Activated CD4-positive, alpha-beta T cell treated with anti-CD3 and anti-CD28 coated beads for 24 hours (primary cell): ENCODE measurements around the gene RCAN2.

Source experiments
- DNase-seq, 2 donors: peaks; one replicate each; pipeline ENCODE4 v3.0.0-alpha.2; 2020; ENCODE audit warnings: low read depth in 2 of 2

Gene RCAN2

DNA sequence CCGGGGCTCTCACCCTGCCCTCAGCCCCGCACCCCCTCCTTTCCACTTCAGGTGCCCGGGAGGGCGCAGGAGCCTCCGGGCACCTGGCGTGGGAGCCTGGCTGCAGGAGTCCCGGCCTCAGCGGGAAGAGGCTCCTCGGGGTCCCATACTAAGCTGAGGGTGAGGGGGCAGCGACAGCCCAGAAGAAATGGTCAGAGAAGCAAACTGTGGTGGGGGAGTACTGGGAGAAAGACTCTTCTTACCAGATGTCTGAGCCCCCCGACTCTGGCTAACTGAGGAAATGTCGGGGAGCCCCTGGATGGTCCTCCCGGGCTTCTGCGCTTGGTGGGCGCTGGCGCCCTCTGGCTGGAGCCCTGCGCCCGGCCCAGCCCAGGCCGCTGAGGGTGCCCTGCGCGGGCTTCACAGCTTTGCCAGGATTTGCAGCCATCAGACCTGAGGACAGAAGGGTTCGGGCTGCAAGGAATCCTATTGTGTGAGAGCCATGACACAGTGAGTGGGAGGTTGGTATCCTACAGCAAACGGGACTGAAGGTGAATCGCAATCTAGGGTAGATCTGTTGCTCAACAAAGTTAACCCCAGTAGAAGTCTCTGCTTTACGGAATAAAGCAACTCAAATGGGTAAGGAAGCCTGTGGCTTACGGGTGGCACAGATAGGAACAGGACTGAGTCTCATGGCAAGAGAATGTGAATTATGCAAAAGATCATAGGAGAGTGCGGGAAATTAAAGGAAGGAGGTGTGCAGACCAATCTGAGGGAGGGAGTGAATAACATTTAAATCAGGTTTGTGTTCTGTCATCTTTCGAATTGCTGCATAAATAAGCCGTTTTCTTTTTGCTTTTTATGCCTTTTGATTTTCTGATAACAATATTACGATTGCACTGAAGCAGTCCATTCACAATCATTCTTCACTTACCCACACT, 639 bp upstream of the RCAN2 start:
- DNase-seq, result no peak

- DNase-seq, result no peak
Measured at GRCh38 chr6:46490425-46491200, 636 bp downstream of the RCAN2 start.

DNA sequence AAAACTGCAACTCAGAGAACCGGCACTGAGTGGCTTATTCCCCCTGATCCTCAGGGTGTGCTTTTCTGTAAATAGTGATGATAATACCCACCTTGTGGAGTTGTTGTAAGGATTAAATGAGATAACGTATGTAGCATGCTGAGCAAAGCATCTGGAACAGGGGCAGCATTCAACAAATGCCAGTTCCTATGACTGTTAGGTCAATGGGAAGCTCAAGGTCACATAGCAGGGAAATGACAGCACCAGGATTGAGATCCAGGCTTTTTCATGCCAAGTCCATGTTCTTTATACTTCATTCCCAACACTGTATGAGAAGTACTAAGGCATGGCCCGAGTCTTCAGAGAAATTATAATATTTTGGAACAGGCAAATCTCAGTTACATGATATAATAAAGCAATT, 5.1 kb downstream of the RCAN2 start:
- DNase-seq, result no peak

DNA sequence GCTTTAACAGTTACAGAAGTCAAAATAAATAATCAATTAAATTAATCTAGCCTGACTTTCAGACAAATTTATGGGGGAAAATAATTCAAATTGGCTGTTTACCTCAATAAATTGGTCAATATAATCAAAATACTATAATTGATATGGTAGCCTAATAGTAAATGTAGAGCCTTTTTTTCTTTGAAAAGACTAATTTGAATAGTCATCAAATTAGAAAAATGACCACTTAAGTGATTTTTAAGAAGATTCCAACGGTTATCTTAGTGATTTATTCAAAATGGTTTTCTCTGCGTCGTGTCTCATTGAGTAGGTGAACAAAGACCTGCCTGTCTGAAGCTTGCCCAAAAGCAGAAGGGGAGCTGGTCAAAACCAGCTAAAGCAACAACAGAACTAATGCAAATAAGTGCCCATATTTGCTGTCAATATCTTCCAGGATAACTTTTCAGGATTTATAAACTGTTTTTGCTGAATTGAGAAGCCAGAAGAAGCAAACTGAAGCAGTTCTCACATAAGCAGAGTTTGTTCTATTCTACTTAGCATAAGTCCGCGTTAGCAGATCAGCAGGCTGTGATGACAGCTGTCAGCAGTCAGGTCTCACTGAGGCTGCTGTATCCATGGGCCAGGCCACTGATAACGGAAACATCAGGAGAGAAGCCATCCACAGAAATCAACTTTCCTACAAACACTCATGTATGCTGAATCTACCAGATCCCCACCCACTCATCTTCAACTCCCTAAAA, 7.0 kb downstream of the RCAN2 start:
- no peak for DNase-seq

DNA sequence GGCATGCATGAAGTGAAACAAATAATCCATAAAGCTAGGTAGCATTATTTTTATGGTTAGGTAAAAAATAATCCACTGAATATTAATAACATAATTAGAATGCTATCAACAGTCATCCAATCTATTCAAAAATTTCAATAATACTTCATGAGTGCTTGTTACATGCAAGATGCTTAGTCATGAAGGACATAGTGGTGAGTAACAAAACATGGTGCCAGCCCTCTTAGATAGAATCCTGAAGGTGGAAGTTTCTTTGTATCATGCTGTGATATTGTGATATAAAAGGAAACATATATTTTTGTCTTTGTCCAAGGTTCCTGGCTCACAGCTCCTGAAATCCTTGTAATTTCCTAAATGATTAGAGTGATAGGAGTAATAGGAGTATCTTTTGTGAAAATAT, 14.9 kb downstream of the RCAN2 start:
- no peak for DNase-seq

- no peak for DNase-seq
Measured at GRCh38 chr6:46473881-46474280, 17.4 kb downstream of the RCAN2 start.

- DNase-seq, result no peak
Measured at GRCh38 chr6:46472243-46472642, 19.0 kb downstream of the RCAN2 start.

- DNase-seq, result no peak
Measured at GRCh38 chr6:46469021-46469420, 22.2 kb downstream of the RCAN2 start.

GRCh38 chr6:46468403-46469010, 22.7 kb downstream of the RCAN2 start:
- DNase-seq, result no peak

- DNase-seq, result no peak
Measured at GRCh38 chr6:46466570-46466969, 24.7 kb downstream of the RCAN2 start.

GRCh38 chr6:46465294-46466165, 25.7 kb downstream of the RCAN2 start:
- DNase-seq, result no peak

GRCh38 chr6:46456297-46456696, 35.0 kb downstream of the RCAN2 start:
- no peak for DNase-seq

- DNase-seq, result no peak
Measured at GRCh38 chr6:46454691-46455090, 36.6 kb downstream of the RCAN2 start.

- DNase-seq, result no peak
Measured at GRCh38 chr6:46453741-46454316, 37.4 kb downstream of the RCAN2 start.

DNA sequence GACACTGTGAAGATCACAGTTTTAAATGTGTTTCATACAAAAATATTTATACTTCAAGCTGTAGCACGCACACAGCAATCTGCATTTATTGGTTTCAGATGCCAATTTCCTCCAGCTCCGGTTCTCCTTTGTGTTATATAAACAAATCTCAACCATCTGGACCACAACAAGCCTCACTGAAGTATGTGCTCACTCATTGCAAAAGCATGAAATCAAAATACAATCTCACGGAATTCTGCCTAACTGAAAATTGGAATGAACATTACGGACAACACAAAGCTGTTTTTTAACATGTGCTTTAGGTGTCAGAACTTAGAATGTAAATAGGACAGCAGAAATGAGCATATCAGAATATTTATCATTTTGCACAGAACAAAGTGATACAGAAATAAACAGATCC, 38.0 kb downstream of the RCAN2 start:
- DNase-seq, result no peak

DNA sequence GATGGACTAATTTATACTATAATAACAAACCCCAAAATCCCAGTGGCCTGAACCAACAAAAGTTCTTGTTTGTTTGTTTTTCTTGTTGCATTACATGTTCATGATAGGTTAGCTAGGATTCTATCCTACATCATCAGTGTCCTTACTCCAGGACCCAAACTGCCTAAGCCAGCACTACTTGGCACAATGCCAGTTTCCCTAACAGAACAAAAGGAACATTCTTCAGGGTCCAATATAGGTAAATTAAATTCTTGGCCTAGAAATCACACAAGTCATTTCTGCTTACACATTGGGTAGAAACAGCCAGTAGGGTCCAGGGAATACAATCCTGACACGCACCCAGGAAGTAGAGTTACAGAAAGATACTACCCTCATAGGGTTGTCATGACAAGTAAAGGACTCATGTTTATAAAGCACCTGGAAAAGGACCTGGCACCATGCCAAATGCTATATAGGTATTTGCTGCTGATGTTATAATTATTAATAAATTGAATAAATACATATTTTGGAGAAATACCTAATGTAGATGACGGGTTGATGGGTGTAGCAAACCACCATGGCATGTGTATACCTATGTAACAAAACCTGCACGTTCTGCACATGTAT, 38.8 kb downstream of the RCAN2 start:
- no peak for DNase-seq

GRCh38 chr6:46451343-46451742, 39.9 kb downstream of the RCAN2 start:
- DNase-seq, result no peak

GRCh38 chr6:46444772-46445454, 46.3 kb downstream of the RCAN2 start:
- DNase-seq, result no peak

DNA sequence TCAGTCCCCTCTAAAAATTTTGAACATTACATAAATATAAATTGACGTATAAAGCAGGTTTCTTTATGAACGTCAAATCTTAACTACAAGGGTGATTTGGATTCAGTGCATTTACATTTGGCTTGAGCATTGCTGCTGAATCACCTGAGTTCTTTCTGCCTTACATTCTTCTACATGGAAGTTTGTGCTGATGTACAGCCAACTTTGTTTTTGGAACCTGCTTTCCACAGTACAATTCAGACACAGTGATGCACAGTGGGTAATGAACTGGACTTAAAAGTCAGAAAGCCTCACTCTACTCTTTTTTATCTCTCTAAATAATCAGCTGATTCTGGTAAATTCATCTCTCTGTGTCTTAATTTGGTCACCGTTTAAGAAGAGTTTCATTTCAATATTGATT, 47.6 kb downstream of the RCAN2 start:
- DNase-seq, result no peak
